A673 (cell line): ENCODE data around the gene NRG3. TPM values are rescaled to one million over a fixed set of nuclear protein-coding genes. Genes with fewer than 3 reads are reported as not detected.

Experiments used
- BruUV-seq: library from RNA; stranded (reverse); fragments of 400-500 nt; replicated peaks from 2 replicates; lab custom pipeline; 2021; lab: Mats Ljungman, UMichigan
- CTCF ChIA-PET: fragments of 300-600 bp; sonication (Branson Sonifier 250); formaldehyde crosslinking; loops from one replicate; lab custom pipeline; 2022; ENCODE audit warnings: antibody characterized with exemption; lab: Charles Lee
- POLR2A ChIA-PET: fragments of 300-600 bp; sonication (Branson Sonifier 250); formaldehyde crosslinking; loops from one replicate; lab custom pipeline; 2022; ENCODE audit warnings: antibody characterized with exemption; ENCODE audit not compliant: low non-redundant PET; lab: Charles Lee
- DNase-seq: peaks from one replicate; pipeline ENCODE4 v3.0.0-alpha.2; 2015; ENCODE audit warnings: low spot score
- H3K27ac ChIP-seq: fragments of 200-600 bp; sonication (generic); 2 replicates; pipeline ENCODE4 v1.5.1; 2016; ENCODE audit warnings: mixed run types, low read depth, mild to moderate bottlenecking, mixed read lengths, antibody characterized with exemption, low read length; ENCODE audit not compliant: poor library complexity, severe bottlenecking
- H3K27me3 ChIP-seq: fragments of 200-600 bp; sonication (generic); replicated peaks from 2 replicates; pipeline ENCODE4 v1.6.1; 2017; ENCODE audit warnings: mixed run types, low read depth, mild to moderate bottlenecking, mixed read lengths, antibody characterized with exemption, low read length; ENCODE audit not compliant: insufficient read depth, poor library complexity
- H3K36me3 ChIP-seq: fragments of 200-600 bp; sonication (generic); 2 replicates; pipeline ENCODE4 v1.6.1; 2016; ENCODE audit warnings: mixed run types, mild to moderate bottlenecking, mixed read lengths, antibody characterized with exemption, low read length; ENCODE audit not compliant: insufficient read depth, poor library complexity, severe bottlenecking
- H3K4me1 ChIP-seq: fragments of 200-600 bp; sonication (generic); 2 replicates; pipeline ENCODE4 v1.6.1; 2017; ENCODE audit warnings: mixed run types, mild to moderate bottlenecking, mixed read lengths, antibody characterized with exemption, low read length; ENCODE audit not compliant: insufficient read depth, poor library complexity, severe bottlenecking
- H3K4me3 ChIP-seq: fragments of 200-600 bp; sonication (generic); 2 replicates; pipeline ENCODE4 v1.5.1; 2016; ENCODE audit warnings: low read depth, mixed run types, mild to moderate bottlenecking, mixed read lengths, low read length; ENCODE audit not compliant: poor library complexity, severe bottlenecking
- H3K9me3 ChIP-seq: fragments of 200-600 bp; sonication (generic); 2 replicates; pipeline ENCODE4 v1.6.1; 2016; ENCODE audit warnings: mixed run types, low read depth, mild to moderate bottlenecking, mixed read lengths, antibody characterized with exemption, low read length; ENCODE audit not compliant: poor library complexity, severe bottlenecking
- CTCF ChIP-seq: fragments of 300-800, 200-600 bp; sonication (generic); conservative IDR thresholded peaks from 2 replicates; pipeline ENCODE4 v1.5.1; 2017; ENCODE audit warnings: low read depth, mild to moderate bottlenecking, antibody characterized with exemption, low read length, moderate library complexity, mixed read lengths
- EZH2 ChIP-seq: fragments of 200-600 bp; sonication (generic); IDR thresholded peaks from 2 replicates; pipeline ENCODE4 v1.6.1; 2017; ENCODE audit warnings: borderline replicate concordance, low read depth, mild to moderate bottlenecking, mixed read lengths, antibody characterized with exemption, low read length; ENCODE audit not compliant: poor library complexity, severe bottlenecking
- intact Hi-C: fragments of 100-400 bp; cut with micrococcal nuclease; formaldehyde crosslinking; loops from one replicate; pipeline ENCODE4 v1.10.0; 2022; ENCODE audit not compliant: unreplicated experiment
- total RNA-seq: library from RNA; stranded (reverse); gene quantifications from 2 replicates; pipeline ENCODE4 v1.2.3, GENCODE V29; 2021

NRG3 gene
- total RNA-seq, 1 experiment from 2014 or later, result not detected

GRCh38 chr10:82738592-82738991 lies 863.6 kb downstream of the NRG3 start:
- Histone ChIP-seq H3K36me3 (no peaks in the 10 kb centered on the region), H3K27me3 (no peaks in the 10 kb centered on the region), H3K4me3 (no peak overlapping the region), H3K27ac (no peak overlapping the region), H3K9me3 (no peaks in the 10 kb centered on the region), H3K4me1 (no peaks in the 10 kb centered on the region)
- no peak for TF ChIP-seq CTCF
- no peak for TF ChIP-seq EZH2
- intact Hi-C loops, result no loop called here
- no TSS peak for BruUV-seq
- ChIA-PET CTCF (no interaction called here), POLR2A (no interaction called here)
- no peak for DNase-seq

- H3K9me3 ChIP-seq, result peaks cover 6% of the 10 kb centered on the region
- no peak for DNase-seq
- intact Hi-C loops, result no loop called here
- TF ChIP-seq EZH2 (no peak), CTCF (no peak)
- no peaks in the 10 kb centered on the region for H3K36me3 ChIP-seq
- CTCF ChIA-PET, result no interaction called here
- no peak overlapping the region for H3K27ac ChIP-seq
- H3K27me3 ChIP-seq, result no peaks in the 10 kb centered on the region
- POLR2A ChIA-PET, result no interaction called here
- H3K4me1 ChIP-seq, result no peaks in the 10 kb centered on the region
- no peak overlapping the region for H3K4me3 ChIP-seq
- BruUV-seq, result no TSS peak
Observed at GRCh38 chr10:82742478-82742877, 867.5 kb downstream of the NRG3 start.

GRCh38 chr10:82742898-82743297 lies 867.9 kb downstream of the NRG3 start:
- Histone ChIP-seq H3K9me3 (peaks cover 6% of the 10 kb centered on the region), H3K4me1 (no peaks in the 10 kb centered on the region), H3K4me3 (no peak overlapping the region), H3K27ac (no peak overlapping the region), H3K27me3 (no peaks in the 10 kb centered on the region), H3K36me3 (no peaks in the 10 kb centered on the region)
- no TSS peak for BruUV-seq
- ChIA-PET CTCF (no interaction called here), POLR2A (no interaction called here)
- no peak for DNase-seq
- TF ChIP-seq CTCF (no peak), EZH2 (no peak)
- intact Hi-C loops, result no loop called here
